Kidney (tissue), 14 donors: ENCODE measurements around the gene DLGAP1. TPM values are rescaled to one million over a fixed set of nuclear protein-coding genes. Genes with fewer than 3 reads are reported as not detected.

Experiments used
- DNase-seq, 5 donors: peaks; one replicate each; pipeline ENCODE4 v3.0.0-alpha.2; 2013 to 2020
- FAIRE-seq: peaks from 2 replicates; lab custom pipeline; 2012; peaks lifted over from hg19 to GRCh38; lab: Jason Lieb, UNC
- H3K27ac ChIP-seq, 2 donors: one replicate each; pipeline ENCODE4 v1.7.0; 2013; ENCODE audit warnings: low read depth in 2 of 2, low read length in 2 of 2, inconsistent platforms in 1 of 2
- H3K27me3 ChIP-seq: one replicate; pipeline ENCODE4 v1.7.1; 2013; ENCODE audit warnings: low read length, inconsistent platforms; ENCODE audit not compliant: control insufficient read depth, insufficient read depth
- H3K36me3 ChIP-seq, 3 donors: one replicate each; pipeline versions ENCODE4 v1.7.0 to v1.7.1; 2013; ENCODE audit warnings: low read length in 3 of 3, control low read depth in 1 of 3, inconsistent platforms in 1 of 3; ENCODE audit not compliant: insufficient read depth in 3 of 3, control insufficient read depth in 2 of 3
- H3K4me1 ChIP-seq, 3 donors: one replicate each; pipeline versions ENCODE4 v1.7.0 to v1.7.1; 2013; ENCODE audit warnings: low read length in 3 of 3, inconsistent platforms in 1 of 3, low read depth in 1 of 3; ENCODE audit not compliant: control insufficient read depth in 2 of 3, insufficient read depth in 2 of 3
- H3K4me3 ChIP-seq, 3 donors: one replicate each; pipeline versions ENCODE4 v1.7.0 to v1.8.1; 2013; ENCODE audit warnings: low read length in 3 of 3, control low read depth in 1 of 3, inconsistent platforms in 1 of 3
- H3K9ac ChIP-seq, 3 donors: one replicate each; pipeline versions ENCODE4 v1.7.0 to v1.7.1; 2013; ENCODE audit warnings: low read length in 3 of 3, control low read depth in 1 of 3, inconsistent platforms in 1 of 3
- H3K9me3 ChIP-seq, 3 donors: one replicate each; pipeline versions ENCODE4 v1.7.0 to v1.7.1; 2013; ENCODE audit warnings: low read length in 3 of 3, control low read depth in 1 of 3, inconsistent platforms in 1 of 3; ENCODE audit not compliant: control insufficient read depth in 2 of 3, insufficient read depth in 1 of 3
- intact Hi-C: fragments of 100-400 bp; cut with DNase I; formaldehyde crosslinking; loops from one replicate; pipeline ENCODE4 v1.11.1; 2022
- polyA plus RNA-seq: library from polyadenylated mRNA; stranded (reverse); fragments of 350-450 nt; fragmentation: Illumina TruSeq; extraction: RNeasy Lipid Tissue Mini Kit (QIAGEN cat#74804); gene quantifications from one replicate; pipeline ENCODE4 v1.2.3, GENCODE V29; 2014; ENCODE audit warnings: low read depth, low replicate concordance; ENCODE audit not compliant: insufficient read depth
- total RNA-seq: library from RNA; stranded (reverse); fragmentation: NEBNext Ultra II Directional; extraction: Animal tissue kit (Norgen Biotek cat#: 25700); gene quantifications from one replicate; pipeline ENCODE4 v1.2.1, GENCODE V29; 2021
- TF ChIP-seq, protein P1 (sequence below): IDR thresholded peaks from 3 replicates; pipeline ENCODE4 v1.5.1; 2012; ENCODE audit warnings: mild to moderate bottlenecking, moderate library complexity, borderline replicate concordance; ENCODE audit not compliant: insufficient read depth; ENCODE audit errors: extremely low read depth
- donor health status: control.
- donor health status: control.
- donor health status: control.
- donor health status: control.
- donor health status: control.
- donor health status: DM: yes; HTN: yes; CAD: no.
- donor health status: Normal renal cell carcinoma (clear cell type).

Gene DLGAP1
- total and polyA plus RNA-seq, 2 donors from 2014 or later = 1.2 to 32.8 TPM

DNA sequence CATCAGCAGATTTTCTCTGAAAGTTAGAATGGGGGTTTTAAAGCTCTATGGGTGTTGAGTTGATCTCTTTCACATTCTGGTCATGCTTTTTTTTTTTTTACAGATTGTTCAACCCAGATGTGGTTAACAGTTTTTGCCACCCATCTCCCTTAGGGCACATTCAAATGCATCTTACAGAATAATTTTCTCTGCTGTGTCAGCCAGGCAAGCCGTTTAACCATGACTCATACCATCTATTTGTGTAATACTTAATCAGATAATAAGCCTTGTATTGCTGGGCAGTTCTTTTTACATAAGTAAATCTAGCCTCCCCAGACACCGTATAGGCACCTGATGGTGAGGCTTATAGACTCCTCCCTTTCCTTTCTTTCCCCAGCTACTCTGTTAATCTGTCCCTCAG lies 943.1 kb downstream of the DLGAP1 start:
- Histone ChIP-seq H3K9me3 (no peaks in the 10 kb centered on the region), H3K27me3 (no peaks in the 10 kb centered on the region), H3K36me3 (no peaks in the 10 kb centered on the region), H3K4me1 (peaks cover 0 to 5% (median 3%) of the 10 kb centered on the region in 3 donors), H3K27ac (no peak overlapping the region), H3K4me3 (no peak overlapping the region), H3K9ac (no peak overlapping the region)
- FAIRE-seq (no peak), DNase-seq (no peak)
- TF ChIP-seq, protein P1, sequence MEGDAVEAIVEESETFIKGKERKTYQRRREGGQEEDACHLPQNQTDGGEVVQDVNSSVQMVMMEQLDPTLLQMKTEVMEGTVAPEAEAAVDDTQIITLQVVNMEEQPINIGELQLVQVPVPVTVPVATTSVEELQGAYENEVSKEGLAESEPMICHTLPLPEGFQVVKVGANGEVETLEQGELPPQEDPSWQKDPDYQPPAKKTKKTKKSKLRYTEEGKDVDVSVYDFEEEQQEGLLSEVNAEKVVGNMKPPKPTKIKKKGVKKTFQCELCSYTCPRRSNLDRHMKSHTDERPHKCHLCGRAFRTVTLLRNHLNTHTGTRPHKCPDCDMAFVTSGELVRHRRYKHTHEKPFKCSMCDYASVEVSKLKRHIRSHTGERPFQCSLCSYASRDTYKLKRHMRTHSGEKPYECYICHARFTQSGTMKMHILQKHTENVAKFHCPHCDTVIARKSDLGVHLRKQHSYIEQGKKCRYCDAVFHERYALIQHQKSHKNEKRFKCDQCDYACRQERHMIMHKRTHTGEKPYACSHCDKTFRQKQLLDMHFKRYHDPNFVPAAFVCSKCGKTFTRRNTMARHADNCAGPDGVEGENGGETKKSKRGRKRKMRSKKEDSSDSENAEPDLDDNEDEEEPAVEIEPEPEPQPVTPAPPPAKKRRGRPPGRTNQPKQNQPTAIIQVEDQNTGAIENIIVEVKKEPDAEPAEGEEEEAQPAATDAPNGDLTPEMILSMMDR = no peak
- intact Hi-C loops = no loop called here

DNA sequence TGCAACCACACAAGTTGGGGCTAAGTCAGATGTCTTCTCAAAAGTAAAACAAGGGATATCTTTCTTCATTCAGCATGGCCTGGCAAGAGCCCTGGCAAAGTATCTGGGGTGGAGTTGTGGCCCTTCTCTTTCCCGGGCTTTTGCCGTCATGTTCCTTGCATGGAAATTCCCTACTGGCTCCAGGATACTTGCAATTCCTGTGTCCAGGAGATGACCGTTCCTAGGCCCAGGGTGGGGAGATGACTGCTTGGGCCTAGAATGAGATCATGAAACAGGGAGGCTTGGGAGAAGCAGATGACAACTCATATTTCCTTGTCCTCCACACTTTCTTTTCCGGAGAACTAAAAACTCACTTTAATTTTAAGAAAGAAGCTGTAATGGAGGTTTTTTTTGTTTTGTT lies 944.2 kb downstream of the DLGAP1 start:
- no peak overlapping the region for H3K4me3 ChIP-seq
- intact Hi-C loops = no loop called here
- TF ChIP-seq, protein P1 = no peak
- H3K27ac ChIP-seq = no peak overlapping the region
- no peaks in the 10 kb centered on the region for H3K27me3 ChIP-seq
- H3K36me3 ChIP-seq = no peaks in the 10 kb centered on the region
- H3K4me1 ChIP-seq = peaks cover 0 to 5% (median 3%) of the 10 kb centered on the region in 3 donors
- H3K9me3 ChIP-seq = no peaks in the 10 kb centered on the region
- FAIRE-seq = no peak
- DNase-seq = no peak
- H3K9ac ChIP-seq = no peak overlapping the region

DNA sequence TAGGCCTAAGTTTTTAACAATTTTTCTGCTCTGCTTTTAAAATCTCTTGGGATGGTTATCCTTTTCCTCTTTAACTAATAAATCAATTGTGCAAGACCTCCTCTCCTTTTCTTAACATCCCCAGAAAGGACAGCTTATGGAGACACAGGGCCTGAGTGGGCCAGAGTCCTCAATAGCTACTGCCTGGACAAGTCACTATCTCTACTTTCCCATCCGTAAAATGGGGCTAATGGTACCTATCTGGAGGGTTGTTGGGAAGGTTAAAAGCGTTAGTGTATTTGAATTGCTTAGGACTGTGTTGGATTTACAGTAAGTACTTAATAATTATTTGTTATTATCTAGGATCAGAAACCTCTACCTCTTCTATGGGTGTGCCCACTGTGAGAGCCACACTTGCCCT lies 945.1 kb downstream of the DLGAP1 start:
- FAIRE-seq = no peak

More for the DNA sequence above, 945.1 kb downstream of the DLGAP1 start:
- TF ChIP-seq, protein P1 = no peak
- DNase-seq = no peak
- H3K27me3 ChIP-seq = no peaks in the 10 kb centered on the region
- H3K9ac ChIP-seq = no peak overlapping the region
- H3K9me3 ChIP-seq = no peaks in the 10 kb centered on the region
- intact Hi-C loops = no loop called here
- no peak overlapping the region for H3K4me3 ChIP-seq
- peaks cover 0 to 5% (median 3%) of the 10 kb centered on the region in 3 donors for H3K4me1 ChIP-seq
- no peak overlapping the region for H3K27ac ChIP-seq
- no peaks in the 10 kb centered on the region for H3K36me3 ChIP-seq
